NAMALWA (cell line): ENCODE results near the gene ST8SIA2.

Experiments used
- DNase-seq: peaks from one replicate; pipeline ENCODE4 v3.0.0-alpha.2; 2015; ENCODE audit warnings: low spot score

Gene ST8SIA2

GRCh38 chr15:92395098-92395635 is 1.5 kb downstream of the ST8SIA2 start:
- no peak for DNase-seq

- DNase-seq = no peak
Observed at GRCh38 chr15:92399271-92399950, 5.7 kb downstream of the ST8SIA2 start.

GRCh38 chr15:92400573-92400972 is 6.9 kb downstream of the ST8SIA2 start:
- no peak for DNase-seq

GRCh38 chr15:92400980-92401787 is 7.5 kb downstream of the ST8SIA2 start:
- no peak for DNase-seq

GRCh38 chr15:92402751-92403150 is 9.1 kb downstream of the ST8SIA2 start:
- DNase-seq = no peak

- DNase-seq = no peak
Observed at GRCh38 chr15:92405942-92406341, 12.3 kb downstream of the ST8SIA2 start.

GRCh38 chr15:92407321-92407720 is 13.6 kb downstream of the ST8SIA2 start:
- DNase-seq = no peak

- DNase-seq = no peak
Observed at GRCh38 chr15:92407916-92408315, 14.2 kb downstream of the ST8SIA2 start.

GRCh38 chr15:92409006-92409405 is 15.3 kb downstream of the ST8SIA2 start:
- no peak for DNase-seq

GRCh38 chr15:92409521-92409920 is 15.8 kb downstream of the ST8SIA2 start:
- DNase-seq = no peak

GRCh38 chr15:92410537-92410936 is 16.9 kb downstream of the ST8SIA2 start:
- DNase-seq = no peak

GRCh38 chr15:92411256-92411655 is 17.6 kb downstream of the ST8SIA2 start:
- DNase-seq = no peak

- no peak for DNase-seq
Observed at GRCh38 chr15:92413510-92413909, 19.8 kb downstream of the ST8SIA2 start.

GRCh38 chr15:92415639-92416297 is 22.1 kb downstream of the ST8SIA2 start:
- DNase-seq = no peak

GRCh38 chr15:92416557-92416956 is 22.9 kb downstream of the ST8SIA2 start:
- DNase-seq = no peak

GRCh38 chr15:92417716-92418115 is 24.0 kb downstream of the ST8SIA2 start:
- no peak for DNase-seq

- no peak for DNase-seq
Observed at GRCh38 chr15:92418864-92419263, 25.2 kb downstream of the ST8SIA2 start.

- DNase-seq = no peak
Observed at GRCh38 chr15:92421976-92422375, 28.3 kb downstream of the ST8SIA2 start.

GRCh38 chr15:92425578-92426225 is 32.0 kb downstream of the ST8SIA2 start:
- no peak for DNase-seq

- no peak for DNase-seq
Observed at GRCh38 chr15:92429378-92430068, 35.8 kb downstream of the ST8SIA2 start.

GRCh38 chr15:92430069-92430440 is 36.4 kb downstream of the ST8SIA2 start:
- no peak for DNase-seq

- DNase-seq = no peak
Observed at GRCh38 chr15:92435145-92435544, 41.5 kb downstream of the ST8SIA2 start.
